GM13976 (cell line): ENCODE results near the gene L3MBTL4.

ENCODE experiments used
- DNase-seq: peaks from one replicate; pipeline ENCODE4 v3.0.0; 2012; ENCODE audit warnings: low spot score
- in situ Hi-C: fragments of 300-500 bp; cut with MboI; formaldehyde crosslinking; loops from one replicate; pipeline ENCODE4 v1.12.0; 2022; ENCODE audit warnings: low sequenced_read_pairs, mixed read lengths, inconsistent platforms; ENCODE audit not compliant: unreplicated experiment
- TF ChIP-seq, protein P1 (sequence below): IDR thresholded peaks from 2 replicates; pipeline ENCODE4 v1.5.1; 2012; ENCODE audit warnings: borderline replicate concordance, mild to moderate bottlenecking; ENCODE audit not compliant: insufficient read depth; ENCODE audit errors: extremely low read depth, missing control alignments, control extremely low read depth

L3MBTL4 gene

DNA sequence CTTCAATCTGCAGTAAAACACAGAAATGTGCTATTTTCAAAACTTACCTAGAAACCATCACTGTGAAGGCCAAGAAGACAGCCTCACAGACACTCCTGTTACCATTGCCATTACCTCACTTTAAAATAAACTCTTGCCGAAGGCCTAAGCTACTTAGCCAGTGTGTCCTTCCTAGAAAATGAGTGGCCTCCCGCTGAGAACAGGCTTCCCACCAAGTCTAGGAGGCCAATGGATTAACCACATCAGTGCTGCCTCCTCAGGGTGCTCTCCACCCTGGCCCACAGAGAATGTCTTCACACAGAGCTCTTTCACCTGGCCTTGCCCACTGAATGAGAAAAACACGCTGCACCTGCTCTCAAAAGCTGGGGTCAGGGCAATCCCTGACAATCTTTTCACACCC is 47.5 kb downstream of the L3MBTL4 start:
- DNase-seq: no peak
- TF ChIP-seq, protein P1, sequence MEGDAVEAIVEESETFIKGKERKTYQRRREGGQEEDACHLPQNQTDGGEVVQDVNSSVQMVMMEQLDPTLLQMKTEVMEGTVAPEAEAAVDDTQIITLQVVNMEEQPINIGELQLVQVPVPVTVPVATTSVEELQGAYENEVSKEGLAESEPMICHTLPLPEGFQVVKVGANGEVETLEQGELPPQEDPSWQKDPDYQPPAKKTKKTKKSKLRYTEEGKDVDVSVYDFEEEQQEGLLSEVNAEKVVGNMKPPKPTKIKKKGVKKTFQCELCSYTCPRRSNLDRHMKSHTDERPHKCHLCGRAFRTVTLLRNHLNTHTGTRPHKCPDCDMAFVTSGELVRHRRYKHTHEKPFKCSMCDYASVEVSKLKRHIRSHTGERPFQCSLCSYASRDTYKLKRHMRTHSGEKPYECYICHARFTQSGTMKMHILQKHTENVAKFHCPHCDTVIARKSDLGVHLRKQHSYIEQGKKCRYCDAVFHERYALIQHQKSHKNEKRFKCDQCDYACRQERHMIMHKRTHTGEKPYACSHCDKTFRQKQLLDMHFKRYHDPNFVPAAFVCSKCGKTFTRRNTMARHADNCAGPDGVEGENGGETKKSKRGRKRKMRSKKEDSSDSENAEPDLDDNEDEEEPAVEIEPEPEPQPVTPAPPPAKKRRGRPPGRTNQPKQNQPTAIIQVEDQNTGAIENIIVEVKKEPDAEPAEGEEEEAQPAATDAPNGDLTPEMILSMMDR: no peak
- in situ Hi-C loops: no loop called here

DNA sequence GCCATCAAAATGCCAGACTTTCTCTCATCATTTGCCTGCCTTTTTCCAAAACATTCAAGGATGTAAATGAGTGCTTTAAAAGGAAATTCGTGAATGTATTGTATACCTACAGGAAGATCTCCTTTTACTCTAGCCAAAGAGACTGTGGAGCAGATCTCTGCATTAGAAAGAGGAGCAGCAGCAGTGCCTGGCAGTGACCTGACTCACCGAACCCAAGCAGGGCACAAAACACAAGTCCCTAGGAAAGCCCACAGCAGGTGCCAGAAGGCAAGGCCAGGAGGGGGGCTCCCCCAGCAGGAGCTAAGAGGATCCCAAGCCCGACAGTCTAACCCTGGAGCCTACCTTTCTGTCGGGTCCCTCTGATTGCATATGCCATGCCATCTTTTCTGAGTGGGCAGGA is 47.9 kb downstream of the L3MBTL4 start:
- TF ChIP-seq, protein P1: no peak
- in situ Hi-C loops: no loop called here
- no peak for DNase-seq

DNA sequence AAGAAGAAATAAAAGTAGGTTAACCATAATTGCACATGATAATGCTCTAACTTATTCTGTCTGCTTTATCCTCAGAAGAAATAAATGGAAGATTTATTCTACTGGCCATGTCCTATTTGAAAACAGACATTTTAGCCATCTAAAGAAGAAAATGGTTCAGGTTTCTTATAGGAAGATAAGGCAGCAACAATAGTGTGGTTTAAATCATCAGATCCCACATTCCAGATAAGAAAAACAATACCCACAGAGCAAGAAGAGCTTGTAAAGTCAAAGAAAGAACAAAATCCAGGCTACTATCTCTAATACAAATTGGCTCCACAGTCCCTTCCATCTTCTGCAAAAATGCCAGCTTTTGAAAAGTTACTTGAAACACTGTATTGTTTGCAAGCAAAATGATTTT is 49.3 kb downstream of the L3MBTL4 start:
- in situ Hi-C loops: no loop called here
- DNase-seq: no peak
- TF ChIP-seq, protein P1: no peak

DNA sequence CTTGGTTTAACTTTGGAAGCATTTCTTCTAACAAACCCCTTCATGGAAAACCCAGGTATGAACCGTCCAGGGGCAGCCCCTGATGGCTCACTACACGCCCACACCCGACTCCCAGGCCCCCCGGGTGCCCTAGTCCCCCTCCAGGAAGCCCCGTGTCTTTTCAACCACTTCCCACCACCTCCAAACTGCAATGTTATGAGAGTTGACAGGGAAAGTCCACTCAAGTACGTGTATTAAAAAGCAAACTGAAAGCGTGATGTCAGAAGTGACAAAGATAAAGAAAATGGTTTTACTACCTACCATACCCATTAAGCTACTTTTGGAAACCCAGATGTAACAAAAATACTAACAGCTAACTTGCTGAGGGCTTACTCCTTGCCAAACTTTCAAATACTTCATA is 51.5 kb downstream of the L3MBTL4 start:
- in situ Hi-C loops: no loop called here
- TF ChIP-seq, protein P1: no peak
- DNase-seq: peak; percentile 59

DNA sequence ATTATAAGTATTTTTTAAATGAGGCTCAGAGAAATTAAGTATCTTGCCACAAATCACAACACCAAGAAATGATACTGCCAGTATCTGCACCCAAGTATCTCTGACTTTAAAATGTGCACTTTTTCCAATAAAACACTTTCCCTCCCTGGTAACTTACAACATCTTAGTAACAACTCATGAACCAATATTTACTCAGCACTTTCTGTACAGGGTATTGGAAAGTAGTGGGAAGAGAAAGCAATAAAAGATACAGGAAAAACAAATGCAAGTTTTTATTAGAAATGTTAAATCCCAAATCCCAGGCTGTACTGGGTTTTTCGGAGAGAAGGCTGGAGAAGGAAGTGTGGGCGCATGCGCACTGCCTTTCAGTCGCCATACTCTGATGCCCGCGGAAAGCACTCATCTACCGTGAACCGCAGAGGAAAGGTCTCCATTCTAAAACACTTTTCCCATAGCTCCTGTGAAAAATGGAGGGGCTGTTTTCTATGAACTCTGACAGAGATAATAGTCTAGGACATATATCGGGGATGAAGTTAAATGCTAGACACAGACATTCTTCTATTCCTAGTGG is 52.1 kb downstream of the L3MBTL4 start:
- DNase-seq: no peak
- TF ChIP-seq, protein P1: no peak
- in situ Hi-C loops: no loop called here

DNA sequence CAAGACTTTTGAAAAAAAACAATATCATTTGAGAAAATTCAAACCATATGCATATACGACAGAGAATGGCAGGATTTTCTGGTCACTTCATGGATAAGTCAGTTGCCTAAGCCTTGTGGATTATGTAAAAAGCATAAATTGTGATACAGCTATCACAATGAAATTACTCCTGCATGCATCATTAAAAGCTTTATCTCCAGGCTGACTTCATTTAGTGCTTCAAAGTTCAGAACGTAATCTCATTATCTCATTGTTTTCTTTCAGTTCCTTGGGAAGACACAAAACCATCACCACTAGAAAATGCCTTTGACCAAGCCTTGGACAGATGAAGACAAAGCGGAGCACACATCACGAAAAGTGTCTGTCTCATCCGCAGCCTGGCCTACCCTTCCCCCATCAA is 57.0 kb downstream of the L3MBTL4 start:
- TF ChIP-seq, protein P1: no peak
- in situ Hi-C loops: no loop called here
- DNase-seq: no peak

DNA sequence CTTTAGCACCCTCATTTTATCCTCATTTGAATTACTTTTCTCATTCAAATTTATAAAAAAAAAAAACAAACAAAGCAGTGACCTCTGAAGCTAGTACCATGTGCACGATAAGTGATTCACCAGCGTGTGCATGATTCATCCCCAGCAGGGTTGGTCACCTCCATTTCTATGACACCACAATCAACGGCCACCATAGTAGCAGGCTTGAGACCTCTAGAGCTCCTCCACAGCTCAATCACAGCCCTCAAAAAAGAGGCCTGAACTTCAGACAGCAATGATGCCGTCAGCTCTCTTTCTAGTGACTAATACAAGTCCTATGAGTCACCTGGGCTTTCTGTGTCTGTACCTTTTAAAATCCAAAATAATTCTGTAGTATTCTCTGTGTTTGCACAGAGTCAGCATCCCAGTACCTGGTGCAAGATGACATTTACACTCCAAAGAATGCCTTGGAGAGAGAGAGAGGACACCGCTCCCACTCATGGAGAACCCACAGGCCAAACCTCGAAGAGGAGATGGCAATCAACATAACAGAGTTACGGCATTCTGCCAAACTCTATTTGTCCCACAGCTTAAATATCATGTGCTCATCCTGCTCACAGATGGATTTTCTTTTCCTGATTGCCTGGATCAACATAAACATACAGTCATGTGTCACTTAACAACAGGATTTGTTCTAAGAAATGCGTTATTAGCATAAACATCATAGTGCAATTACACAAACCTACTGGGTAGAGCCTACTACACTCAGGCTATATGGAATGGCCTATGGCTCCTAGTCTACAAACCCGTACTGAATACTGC is 58.7 kb downstream of the L3MBTL4 start:
- in situ Hi-C loops: no loop called here
- TF ChIP-seq, protein P1: no peak
- peak; percentile 24 for DNase-seq
